Brain microvascular endothelial cell (primary cell): Measurements from ENCODE around the gene CIAO3.

Experiments used
- DNase-seq: peaks from one replicate; pipeline ENCODE4 v3.0.0-alpha.2; 2020
- H3K27ac ChIP-seq: fragments of 250-450 bp; sonication (Bioruptor Pico); 2 replicates; pipeline ENCODE4 v1.5.1; 2020; ENCODE audit warnings: mild to moderate bottlenecking, moderate library complexity
- H3K27me3 ChIP-seq: fragments of 250-450 bp; sonication (Bioruptor Pico); replicated peaks from 2 replicates; pipeline ENCODE4 v1.5.1; 2020; ENCODE audit warnings: mild to moderate bottlenecking
- H3K36me3 ChIP-seq: fragments of 250-450 bp; sonication (Bioruptor Pico); replicated peaks from 2 replicates; pipeline ENCODE4 v1.5.1; 2020; ENCODE audit warnings: mild to moderate bottlenecking
- H3K4me3 ChIP-seq: 2 replicates; pipeline ENCODE4 v1.5.1; 2011; ENCODE audit warnings: low read depth, mild to moderate bottlenecking, control low read depth, low read length, moderate library complexity
- in situ Hi-C: cut with HindIII; loops from 2 replicates; pipeline ENCODE4 v1.10.0; 2017; ENCODE audit warnings: low sequenced_read_pairs, low pct_ligation_motif_present
- TF ChIP-seq, protein P1 (sequence below): IDR thresholded peaks from 2 replicates; pipeline ENCODE4 v1.5.1; 2011; ENCODE audit warnings: low read depth, mild to moderate bottlenecking, moderate library complexity, low read length, control low read depth, inconsistent platforms; ENCODE audit errors: missing control alignments

Gene CIAO3

GRCh38 chr16:716768-717325, 23.9 kb downstream of the CIAO3 start:
- DNase-seq, result no peak
- in situ Hi-C loops, result loop anchor here (25.0 kb wide), 1 partner anchor 270 kb away; the partner anchor contains the start of gene SOX8
- TF ChIP-seq, protein P1, sequence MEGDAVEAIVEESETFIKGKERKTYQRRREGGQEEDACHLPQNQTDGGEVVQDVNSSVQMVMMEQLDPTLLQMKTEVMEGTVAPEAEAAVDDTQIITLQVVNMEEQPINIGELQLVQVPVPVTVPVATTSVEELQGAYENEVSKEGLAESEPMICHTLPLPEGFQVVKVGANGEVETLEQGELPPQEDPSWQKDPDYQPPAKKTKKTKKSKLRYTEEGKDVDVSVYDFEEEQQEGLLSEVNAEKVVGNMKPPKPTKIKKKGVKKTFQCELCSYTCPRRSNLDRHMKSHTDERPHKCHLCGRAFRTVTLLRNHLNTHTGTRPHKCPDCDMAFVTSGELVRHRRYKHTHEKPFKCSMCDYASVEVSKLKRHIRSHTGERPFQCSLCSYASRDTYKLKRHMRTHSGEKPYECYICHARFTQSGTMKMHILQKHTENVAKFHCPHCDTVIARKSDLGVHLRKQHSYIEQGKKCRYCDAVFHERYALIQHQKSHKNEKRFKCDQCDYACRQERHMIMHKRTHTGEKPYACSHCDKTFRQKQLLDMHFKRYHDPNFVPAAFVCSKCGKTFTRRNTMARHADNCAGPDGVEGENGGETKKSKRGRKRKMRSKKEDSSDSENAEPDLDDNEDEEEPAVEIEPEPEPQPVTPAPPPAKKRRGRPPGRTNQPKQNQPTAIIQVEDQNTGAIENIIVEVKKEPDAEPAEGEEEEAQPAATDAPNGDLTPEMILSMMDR, result no peak
- Histone ChIP-seq H3K27ac (no peak overlapping the region), H3K36me3 (peaks cover 2% of the 10 kb centered on the region), H3K27me3 (no peaks in the 10 kb centered on the region), H3K4me3 (peak overlapping the region; percentile 55)

DNA sequence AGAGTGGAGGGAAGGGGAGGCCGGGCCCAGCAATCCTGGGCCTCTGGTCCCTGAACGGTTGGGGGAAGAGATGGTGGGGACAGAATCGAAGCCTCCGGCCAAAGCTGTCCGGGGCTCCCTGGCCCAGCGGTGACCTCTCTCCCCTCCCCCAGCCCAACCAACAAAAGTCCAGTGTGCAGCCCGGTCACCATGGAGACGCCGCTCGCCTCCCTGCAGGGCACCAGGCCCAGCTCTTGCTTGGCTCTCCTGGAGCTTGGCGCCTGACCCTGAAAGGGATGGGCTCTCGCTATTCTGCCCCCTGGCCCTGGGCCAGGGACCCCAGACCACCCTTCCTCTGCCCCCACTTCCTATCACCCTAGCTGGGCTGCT, 24.6 kb downstream of the CIAO3 start:
- TF ChIP-seq, protein P1, result no peak
- no peaks in the 10 kb centered on the region for H3K27me3 ChIP-seq
- H3K36me3 ChIP-seq, result peaks cover 2% of the 10 kb centered on the region
- in situ Hi-C loops, result loop anchor here (25.0 kb wide), 1 partner anchor 271 kb away; the partner anchor contains the start of gene SOX8
- peak; percentile 46 for DNase-seq
- peak overlapping the region; percentile 55 for H3K4me3 ChIP-seq
- H3K27ac ChIP-seq, result peak overlapping the region; percentile 30

GRCh38 chr16:715477-716199, 25.2 kb downstream of the CIAO3 start:
- TF ChIP-seq, protein P1, result no peak
- H3K4me3 ChIP-seq, result peak overlapping the region; percentile 61
- H3K36me3 ChIP-seq, result peaks cover 2% of the 10 kb centered on the region
- H3K27me3 ChIP-seq, result no peaks in the 10 kb centered on the region
- no peak for DNase-seq
- in situ Hi-C loops, result loop anchor here (25.0 kb wide), 1 partner anchor 272 kb away; the partner anchor contains the start of gene SOX8
- peak overlapping the region; percentile 30 for H3K27ac ChIP-seq

GRCh38 chr16:714558-715476, 26.0 kb downstream of the CIAO3 start, which contains the start of gene METRN:
Gene METRN (plus strand): TSS chr16:715118. CDS start chr16:715290, 172 bp downstream.
- Histone ChIP-seq H3K36me3 (peaks cover 2% of the 10 kb centered on the region), H3K4me3 (peak within 1 kb of the TSS; percentile 61), H3K27ac (peak within 1 kb of the TSS; percentile 30), H3K27me3 (no peaks in the 10 kb centered on the region)
- TF ChIP-seq, protein P1, result no peak
- in situ Hi-C loops, result loop anchor here (25.0 kb wide), 1 partner anchor 272 kb away; the partner anchor contains the start of gene SOX8
- DNase-seq, result peak; percentile 73

GRCh38 chr16:714079-714478, 26.7 kb downstream of the CIAO3 start:
- Histone ChIP-seq H3K36me3 (peaks cover 2% of the 10 kb centered on the region), H3K27me3 (no peaks in the 10 kb centered on the region), H3K4me3 (peak overlapping the region; percentile 38), H3K27ac (no peak overlapping the region)
- TF ChIP-seq, protein P1, result no peak
- in situ Hi-C loops, result loop anchor here (25.0 kb wide), 1 partner anchor 273 kb away; the partner anchor contains the start of gene SOX8
- no peak for DNase-seq
